ENCODE measurements around the gene SPDYE17.
"Not testable (repeated sequence)": the region's sequence is repeated elsewhere in the genome, so short reads cannot be mapped to it uniquely, and the experiment has no call there.

DNA sequence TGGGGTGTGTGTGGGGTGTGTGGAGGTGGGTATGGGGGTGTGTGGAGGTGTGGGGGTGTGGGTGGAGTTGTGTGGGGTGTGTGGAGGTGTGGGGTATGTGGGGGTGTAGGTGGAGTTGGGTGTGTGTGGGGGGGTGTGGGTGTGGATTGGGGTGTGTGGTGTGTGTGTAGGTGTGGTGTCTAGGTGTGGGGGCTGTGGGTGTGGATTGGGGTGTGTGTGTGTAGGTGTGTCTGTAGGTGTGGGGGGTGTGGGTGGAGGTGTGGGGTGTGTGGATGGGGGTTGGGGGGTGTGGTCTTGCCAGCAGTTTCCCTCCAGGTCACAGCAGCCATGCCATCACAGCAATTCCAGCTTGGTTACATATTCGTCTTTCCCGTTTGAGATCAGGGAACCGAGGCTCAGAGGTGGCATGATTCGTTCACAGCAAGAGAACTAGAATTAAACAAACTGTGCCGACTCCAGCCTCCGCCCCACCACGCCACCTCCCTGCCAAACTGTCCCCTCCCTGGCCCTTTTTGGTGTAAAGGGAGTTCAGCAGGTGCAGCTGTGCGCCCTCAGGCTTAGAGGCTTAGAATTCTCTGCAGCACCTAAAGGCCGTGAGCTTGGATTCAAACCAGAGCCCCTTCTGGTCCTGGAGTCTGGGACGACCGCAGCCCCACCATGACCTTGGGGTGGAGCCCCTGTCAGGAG lies 33.3 kb downstream of the SPDYE17 start:
- TF ChIP-seq, protein P1, sequence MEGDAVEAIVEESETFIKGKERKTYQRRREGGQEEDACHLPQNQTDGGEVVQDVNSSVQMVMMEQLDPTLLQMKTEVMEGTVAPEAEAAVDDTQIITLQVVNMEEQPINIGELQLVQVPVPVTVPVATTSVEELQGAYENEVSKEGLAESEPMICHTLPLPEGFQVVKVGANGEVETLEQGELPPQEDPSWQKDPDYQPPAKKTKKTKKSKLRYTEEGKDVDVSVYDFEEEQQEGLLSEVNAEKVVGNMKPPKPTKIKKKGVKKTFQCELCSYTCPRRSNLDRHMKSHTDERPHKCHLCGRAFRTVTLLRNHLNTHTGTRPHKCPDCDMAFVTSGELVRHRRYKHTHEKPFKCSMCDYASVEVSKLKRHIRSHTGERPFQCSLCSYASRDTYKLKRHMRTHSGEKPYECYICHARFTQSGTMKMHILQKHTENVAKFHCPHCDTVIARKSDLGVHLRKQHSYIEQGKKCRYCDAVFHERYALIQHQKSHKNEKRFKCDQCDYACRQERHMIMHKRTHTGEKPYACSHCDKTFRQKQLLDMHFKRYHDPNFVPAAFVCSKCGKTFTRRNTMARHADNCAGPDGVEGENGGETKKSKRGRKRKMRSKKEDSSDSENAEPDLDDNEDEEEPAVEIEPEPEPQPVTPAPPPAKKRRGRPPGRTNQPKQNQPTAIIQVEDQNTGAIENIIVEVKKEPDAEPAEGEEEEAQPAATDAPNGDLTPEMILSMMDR (IDR thresholded peaks at IDR 0.05), result not testable (repeated sequence)
- not testable (repeated sequence) for TF ChIP-seq EZH2 (IDR thresholded peaks at IDR 0.05; ENCODE audit: borderline replicate concordance, insufficient read depth, low read depth, low read length, poor library complexity, severe bottlenecking)

Data from B cell (primary cell).